H1 (cell line): ENCODE results near the gene LTBP1. TPM values are rescaled to one million over a fixed set of nuclear protein-coding genes. Genes with fewer than 3 reads are reported as not detected.

Experiments
- CHD1 ChIP-seq: IDR thresholded peaks from 2 replicates; pipeline ENCODE4 v1.6.1; 2012; ENCODE audit warnings: low read depth, low read length, improper control_type of control experiment
- JUN ChIP-seq: IDR thresholded peaks from 2 replicates; pipeline ENCODE4 v1.6.1; 2011; ENCODE audit warnings: low read depth, mild to moderate bottlenecking, improper control_type of control experiment, low read length
- KDM4A ChIP-seq: IDR thresholded peaks from one replicate; pipeline ENCODE4 v1.7.1; 2012; ENCODE audit warnings: low read depth, mild to moderate bottlenecking, moderate library complexity, low read length, inconsistent platforms; ENCODE audit not compliant: severe bottlenecking
- polyA plus RNA-seq, 7 experiments: library from polyadenylated mRNA; depleted of rRNA in 3 of 7; stranded (reverse) in 5 of 7; unstranded in 2 of 7; fragments of >200 nt in 5 of 7; fragments of 200-250 nt in 2 of 7; gene quantifications; 1 replicate in 5 of 7; 2 replicates in 1 of 7; 4 replicates in 1 of 7; pipeline versions ENCODE4 v1.2.1 to v1.2.3, GENCODE V29; 2011 to 2013; ENCODE audit warnings: missing spikeins in 2 of 7, mixed read lengths in 2 of 7
- total RNA-seq: library from RNA; stranded (reverse); fragmentation: NEBNext Ultra II Directional; extraction: Animal tissue kit (Norgen Biotek cat#: 25700); gene quantifications from 2 replicates; pipeline ENCODE4 v1.2.1, GENCODE V29; 2021
- TF ChIP-seq, protein P1 (sequence below): IDR thresholded peaks from 2 replicates; pipeline ENCODE4 v1.6.1; 2012; ENCODE audit warnings: low read length, inconsistent platforms

The LTBP1 gene
- total and polyA plus RNA-seq, 2 of the 8 experiments (the other 6 are each of a cell fraction or from before 2014, with no cell fraction given), result 15.4 to 24.7 TPM

DNA sequence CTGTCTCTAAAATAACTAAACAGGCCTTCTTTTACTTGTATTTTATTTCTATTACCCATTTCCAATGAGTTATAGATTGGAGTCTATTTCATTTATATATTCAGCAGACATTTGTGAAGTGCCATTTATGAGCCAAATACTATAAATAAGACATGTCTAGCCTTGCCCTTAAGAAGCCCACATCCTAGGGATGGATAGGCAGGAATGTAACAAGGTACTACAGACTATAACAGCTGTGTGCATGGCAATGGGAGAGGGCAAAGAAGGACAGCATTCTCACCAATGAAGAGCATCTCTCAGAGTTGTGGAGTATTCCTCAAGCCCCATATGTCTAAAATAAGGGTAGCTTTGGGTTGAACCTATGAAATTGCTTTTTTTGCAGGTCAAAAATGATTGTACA lies 367.8 kb downstream of the LTBP1 start (continued):
- TF ChIP-seq JUN, result no peak
- TF ChIP-seq KDM4A, result no peak
- TF ChIP-seq, protein P1, sequence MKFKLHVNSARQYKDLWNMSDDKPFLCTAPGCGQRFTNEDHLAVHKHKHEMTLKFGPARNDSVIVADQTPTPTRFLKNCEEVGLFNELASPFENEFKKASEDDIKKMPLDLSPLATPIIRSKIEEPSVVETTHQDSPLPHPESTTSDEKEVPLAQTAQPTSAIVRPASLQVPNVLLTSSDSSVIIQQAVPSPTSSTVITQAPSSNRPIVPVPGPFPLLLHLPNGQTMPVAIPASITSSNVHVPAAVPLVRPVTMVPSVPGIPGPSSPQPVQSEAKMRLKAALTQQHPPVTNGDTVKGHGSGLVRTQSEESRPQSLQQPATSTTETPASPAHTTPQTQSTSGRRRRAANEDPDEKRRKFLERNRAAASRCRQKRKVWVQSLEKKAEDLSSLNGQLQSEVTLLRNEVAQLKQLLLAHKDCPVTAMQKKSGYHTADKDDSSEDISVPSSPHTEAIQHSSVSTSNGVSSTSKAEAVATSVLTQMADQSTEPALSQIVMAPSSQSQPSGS, result no peak
- TF ChIP-seq CHD1, result no peak
- TF ChIP-seq, all 59 proteins: peak for 0
